ENCODE data around the gene LRRC37A2. TPM values are rescaled to one million over a fixed set of nuclear protein-coding genes. Genes with fewer than 3 reads are reported as not detected.
"Not testable (repeated sequence)": the region's sequence is repeated elsewhere in the genome, so short reads cannot be mapped to it uniquely, and the experiment has no call there.

Gene LRRC37A2
- total and polyA plus RNA-seq, 3 experiments from 2014 or later, result 9.1 to 10.1 (median 9.8) TPM

- CTCF ChIA-PET; H3K36me3 ChIP-seq (ENCODE audit: insufficient read depth, low read length); H3K9me3 Mint-ChIP-seq; H3K27me3 Mint-ChIP-seq; H3K4me3 ChIP-seq (ENCODE audit: low read length); H3K4me3 Mint-ChIP-seq; H3K4me1 Mint-ChIP-seq; H3K9me3 ChIP-seq (ENCODE audit: low read length); H3K27ac ChIP-seq (ENCODE audit: low read depth, low read length); H3K36me3 Mint-ChIP-seq; H3K27ac Mint-ChIP-seq; H3K27me3 ChIP-seq (ENCODE audit: insufficient read depth, low read length, poor library complexity, severe bottlenecking); POLR2A ChIA-PET; H3K4me1 ChIP-seq (ENCODE audit: insufficient read depth, low read length): not testable (repeated sequence)
- peak in 1 of 5 donors; percentile 47 for DNase-seq
Observed at GRCh38 chr17:46534716-46535115, 22.4 kb downstream of the LRRC37A2 start.

- H3K4me3 ChIP-seq (ENCODE audit: low read length); H3K4me1 Mint-ChIP-seq; H3K9me3 Mint-ChIP-seq; H3K36me3 ChIP-seq (ENCODE audit: insufficient read depth, low read length); POLR2A ChIA-PET; H3K4me1 ChIP-seq (ENCODE audit: insufficient read depth, low read length); H3K27ac Mint-ChIP-seq; CTCF ChIA-PET; DNase-seq; H3K4me3 Mint-ChIP-seq; H3K9me3 ChIP-seq (ENCODE audit: low read length); H3K27ac ChIP-seq (ENCODE audit: low read depth, low read length); H3K27me3 ChIP-seq (ENCODE audit: insufficient read depth, low read length, poor library complexity, severe bottlenecking); H3K27me3 Mint-ChIP-seq: not testable (repeated sequence)
- peaks cover 0 to 11% (median 2%) of the 10 kb centered on the region in 3 donors for H3K36me3 Mint-ChIP-seq
Observed at GRCh38 chr17:46548607-46549006, 36.3 kb downstream of the LRRC37A2 start.

DNA sequence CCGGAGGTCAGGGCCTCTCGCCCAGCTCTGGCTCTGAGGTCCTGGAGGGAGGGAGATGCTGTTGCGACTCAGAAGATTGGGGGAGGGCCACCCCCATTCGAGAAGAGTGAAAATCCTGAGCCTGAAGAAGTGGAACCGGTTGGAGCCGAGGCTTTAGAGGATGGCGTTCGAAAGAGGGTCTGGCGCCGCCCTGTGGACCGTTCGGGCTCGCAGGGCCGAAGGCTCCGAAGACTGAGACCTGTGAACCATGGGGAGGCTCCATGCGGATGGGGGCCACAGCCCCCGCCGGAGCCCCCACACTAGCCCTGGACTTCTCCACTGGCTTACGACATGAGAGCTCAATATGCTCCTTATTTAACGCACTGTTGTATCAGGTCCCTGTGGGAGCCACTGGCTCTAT lies 46.9 kb downstream of the LRRC37A2 start:
- H3K36me3 ChIP-seq (ENCODE audit: insufficient read depth, low read length); H3K27me3 ChIP-seq (ENCODE audit: insufficient read depth, low read length, poor library complexity, severe bottlenecking); POLR2A ChIA-PET; H3K36me3 Mint-ChIP-seq; H3K4me3 ChIP-seq (ENCODE audit: low read length); H3K4me1 ChIP-seq (ENCODE audit: insufficient read depth, low read length); H3K4me1 Mint-ChIP-seq; H3K27ac ChIP-seq (ENCODE audit: low read depth, low read length); H3K9me3 ChIP-seq (ENCODE audit: low read length); DNase-seq; H3K4me3 Mint-ChIP-seq; CTCF ChIA-PET; H3K27me3 Mint-ChIP-seq; H3K27ac Mint-ChIP-seq; H3K9me3 Mint-ChIP-seq: not testable (repeated sequence)

DNA sequence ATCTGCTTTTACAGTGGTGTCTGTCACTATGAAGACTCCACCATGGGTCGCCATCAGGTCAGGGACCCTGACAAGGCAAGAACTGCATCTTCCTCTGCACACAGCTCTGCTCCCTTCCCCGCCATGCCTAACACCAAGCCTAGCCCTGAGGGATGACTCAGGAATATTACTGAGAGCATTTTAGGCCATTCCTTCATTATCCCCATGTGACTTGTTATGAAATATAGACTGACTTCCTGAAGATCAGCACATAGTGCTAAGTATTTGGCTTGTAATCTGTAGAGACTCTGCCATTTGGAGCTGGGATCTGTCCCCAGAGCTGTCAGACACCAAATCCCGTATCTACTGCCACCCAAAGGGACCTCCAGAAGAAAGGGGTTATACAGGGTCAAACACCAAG lies 47.8 kb downstream of the LRRC37A2 start:
- H3K27me3 ChIP-seq (ENCODE audit: insufficient read depth, low read length, poor library complexity, severe bottlenecking); CTCF ChIA-PET; H3K4me1 ChIP-seq (ENCODE audit: insufficient read depth, low read length); DNase-seq; H3K4me3 Mint-ChIP-seq; H3K4me3 ChIP-seq (ENCODE audit: low read length); H3K27me3 Mint-ChIP-seq; H3K9me3 ChIP-seq (ENCODE audit: low read length); POLR2A ChIA-PET; H3K27ac Mint-ChIP-seq; H3K9me3 Mint-ChIP-seq; H3K4me1 Mint-ChIP-seq; H3K36me3 ChIP-seq (ENCODE audit: insufficient read depth, low read length); H3K27ac ChIP-seq (ENCODE audit: low read depth, low read length); H3K36me3 Mint-ChIP-seq: not testable (repeated sequence)

DNA sequence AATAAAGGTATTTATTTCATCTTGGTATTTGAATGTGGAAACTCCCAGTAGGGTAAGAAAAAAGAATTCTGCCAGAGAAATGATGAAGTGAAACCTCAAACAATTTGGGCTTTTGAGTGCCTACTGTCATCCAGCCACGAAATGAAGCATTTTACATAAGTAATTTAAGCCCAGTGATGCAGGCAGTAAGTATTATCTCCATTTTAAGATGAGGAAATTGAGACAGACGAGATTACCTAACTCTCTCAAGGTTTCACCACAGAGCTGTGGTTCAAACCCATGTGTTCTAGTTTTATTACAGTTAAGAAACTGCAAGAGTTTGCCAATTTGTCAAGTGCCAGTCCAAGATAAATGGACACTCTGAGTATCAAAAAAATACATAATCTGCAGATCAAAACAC lies 54.0 kb downstream of the LRRC37A2 start:
- CTCF ChIA-PET; H3K27ac ChIP-seq (ENCODE audit: low read depth, low read length); H3K9me3 Mint-ChIP-seq; H3K27ac Mint-ChIP-seq; H3K4me3 Mint-ChIP-seq; H3K4me1 Mint-ChIP-seq; H3K36me3 ChIP-seq (ENCODE audit: insufficient read depth, low read length); H3K36me3 Mint-ChIP-seq; H3K9me3 ChIP-seq (ENCODE audit: low read length); DNase-seq; H3K27me3 ChIP-seq (ENCODE audit: insufficient read depth, low read length, poor library complexity, severe bottlenecking); H3K27me3 Mint-ChIP-seq; H3K4me3 ChIP-seq (ENCODE audit: low read length); POLR2A ChIA-PET; H3K4me1 ChIP-seq (ENCODE audit: insufficient read depth, low read length): not testable (repeated sequence)

- H3K27me3 Mint-ChIP-seq; H3K4me1 ChIP-seq (ENCODE audit: insufficient read depth, low read length); POLR2A ChIA-PET; H3K27ac Mint-ChIP-seq; H3K27ac ChIP-seq (ENCODE audit: low read depth, low read length); H3K4me3 Mint-ChIP-seq; H3K36me3 Mint-ChIP-seq; H3K4me1 Mint-ChIP-seq; CTCF ChIA-PET; H3K27me3 ChIP-seq (ENCODE audit: insufficient read depth, low read length, poor library complexity, severe bottlenecking); H3K36me3 ChIP-seq (ENCODE audit: insufficient read depth, low read length); H3K9me3 ChIP-seq (ENCODE audit: low read length); H3K9me3 Mint-ChIP-seq; H3K4me3 ChIP-seq (ENCODE audit: low read length); DNase-seq: not testable (repeated sequence)
Observed at GRCh38 chr17:46566980-46567379, 54.7 kb downstream of the LRRC37A2 start.

DNA sequence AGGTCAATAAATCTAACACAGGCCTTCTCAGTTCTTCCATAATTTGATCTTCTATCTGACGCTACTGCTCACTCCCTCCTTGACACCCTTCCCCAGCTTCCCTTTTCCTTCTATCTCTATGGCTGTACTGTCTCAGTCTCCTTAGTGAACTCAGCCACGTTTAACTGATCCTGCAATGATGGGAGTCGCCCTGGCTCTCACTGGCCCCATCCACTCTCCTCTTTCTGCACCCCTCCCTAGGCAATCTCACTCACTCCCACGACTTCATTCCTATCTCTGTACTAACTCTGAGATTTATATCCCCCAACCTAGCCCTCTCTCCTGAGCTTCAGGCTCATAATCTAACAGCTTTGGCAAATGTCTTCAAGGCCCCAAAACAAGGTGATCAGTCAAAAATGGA lies 59.5 kb downstream of the LRRC37A2 start:
- H3K9me3 Mint-ChIP-seq; H3K27me3 Mint-ChIP-seq; H3K27me3 ChIP-seq (ENCODE audit: insufficient read depth, low read length, poor library complexity, severe bottlenecking); H3K4me1 ChIP-seq (ENCODE audit: insufficient read depth, low read length); H3K4me3 Mint-ChIP-seq; H3K36me3 ChIP-seq (ENCODE audit: insufficient read depth, low read length); H3K27ac Mint-ChIP-seq; H3K4me3 ChIP-seq (ENCODE audit: low read length); DNase-seq; POLR2A ChIA-PET; H3K27ac ChIP-seq (ENCODE audit: low read depth, low read length); H3K36me3 Mint-ChIP-seq; H3K4me1 Mint-ChIP-seq; H3K9me3 ChIP-seq (ENCODE audit: low read length); CTCF ChIA-PET: not testable (repeated sequence)

- H3K27ac ChIP-seq (ENCODE audit: low read depth, low read length); H3K9me3 Mint-ChIP-seq; H3K4me1 ChIP-seq (ENCODE audit: insufficient read depth, low read length); POLR2A ChIA-PET; H3K4me1 Mint-ChIP-seq; H3K36me3 ChIP-seq (ENCODE audit: insufficient read depth, low read length); H3K4me3 ChIP-seq (ENCODE audit: low read length); H3K27me3 Mint-ChIP-seq; H3K36me3 Mint-ChIP-seq; CTCF ChIA-PET; H3K9me3 ChIP-seq (ENCODE audit: low read length); H3K27me3 ChIP-seq (ENCODE audit: insufficient read depth, low read length, poor library complexity, severe bottlenecking): not testable (repeated sequence)
- peak; percentile 64 to 93 (median 86) for DNase-seq
- peak within 1 kb of the TSS in 5 of 7 donors; percentile 32 to 66 (median 53) for H3K4me3 Mint-ChIP-seq
- H3K27ac Mint-ChIP-seq, result peak within 1 kb of the TSS in 1 of 8 donors; percentile 79
Observed at GRCh38 chr17:46579083-46580075, 67.1 kb downstream of the LRRC37A2 start, which contains the start of gene ARL17A. ARL17A (minus strand) TSS chr17:46579691; CDS start chr17:46576322, 3,369 bp downstream.
